Subcutaneous abdominal adipose tissue (tissue), 5 donors: ENCODE data around the gene TRIM37.

Experiments
- H3K27ac ChIP-seq: one replicate; pipeline ENCODE4 v1.7.0; 2013; ENCODE audit warnings: low read depth, mild to moderate bottlenecking, inconsistent platforms, low read length, moderate library complexity
- H3K27me3 ChIP-seq, 5 donors: one replicate each; pipeline ENCODE4 v1.7.0; 2013; ENCODE audit warnings: low read length in 5 of 5, inconsistent platforms in 1 of 5; ENCODE audit not compliant: control insufficient read depth in 5 of 5, insufficient read depth in 4 of 5
- H3K36me3 ChIP-seq, 5 donors: one replicate each; pipeline ENCODE4 v1.7.0; 2013; ENCODE audit warnings: low read length in 5 of 5; ENCODE audit not compliant: control insufficient read depth in 5 of 5, insufficient read depth in 5 of 5
- H3K4me1 ChIP-seq, 5 donors: one replicate each; pipeline ENCODE4 v1.7.0; 2013; ENCODE audit warnings: low read length in 5 of 5, mild to moderate bottlenecking in 3 of 5, moderate library complexity in 1 of 5; ENCODE audit not compliant: control insufficient read depth in 5 of 5, insufficient read depth in 5 of 5
- H3K4me3 ChIP-seq, 5 donors: one replicate each; pipeline ENCODE4 v1.7.0; 2013; ENCODE audit warnings: low read length in 5 of 5, low read depth in 1 of 5
- H3K9ac ChIP-seq, 5 donors: one replicate each; pipeline ENCODE4 v1.7.0; 2013; ENCODE audit warnings: low read length in 5 of 5, mild to moderate bottlenecking in 4 of 5, moderate library complexity in 3 of 5
- H3K9me3 ChIP-seq, 5 donors: one replicate each; pipeline ENCODE4 v1.7.0; 2013; ENCODE audit warnings: low read length in 5 of 5; ENCODE audit not compliant: control insufficient read depth in 5 of 5
- donor health status: healthy.
- donor health status: healthy.
- donor health status: healthy.
- donor health status: healthy.
- donor health status: healthy.

TRIM37 gene

DNA sequence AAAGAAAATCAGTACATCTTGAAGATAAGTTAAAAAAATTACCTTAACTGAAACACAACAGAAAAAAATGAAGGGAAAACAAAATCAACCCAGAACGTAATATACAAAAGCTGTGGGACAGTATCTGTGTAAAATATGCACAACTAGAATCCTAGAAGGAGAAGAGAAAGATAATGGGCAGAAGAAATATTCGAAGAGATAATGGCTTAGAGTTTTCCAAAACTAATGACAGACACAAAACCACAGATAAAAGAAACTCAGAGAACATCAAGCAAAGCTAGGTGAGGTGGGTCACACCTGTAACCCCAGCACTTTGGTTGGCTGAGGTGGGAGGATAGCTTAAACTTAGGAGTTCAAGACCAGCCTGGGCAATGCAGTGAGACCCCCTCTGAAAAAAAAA is 117.1 kb downstream of the TRIM37 start:
- H3K36me3 ChIP-seq, result peaks cover 0 to 2% (median 0%) of the 10 kb centered on the region in 5 donors
- H3K4me1 ChIP-seq, result peaks cover 0 to 5% (median 2%) of the 10 kb centered on the region in 5 donors
- no peaks in the 10 kb centered on the region for H3K27me3 ChIP-seq
- no peak overlapping the region for H3K9ac ChIP-seq
- H3K27ac ChIP-seq, result no peak overlapping the region
- H3K4me3 ChIP-seq, result no peak overlapping the region
- H3K9me3 ChIP-seq, result no peaks in the 10 kb centered on the region

- Histone ChIP-seq H3K4me1 (no peaks in the 10 kb centered on the region), H3K4me3 (no peak overlapping the region), H3K27me3 (no peaks in the 10 kb centered on the region), H3K27ac (no peak overlapping the region), H3K36me3 (peaks cover 0 to 2% (median 0%) of the 10 kb centered on the region in 5 donors), H3K9me3 (no peaks in the 10 kb centered on the region), H3K9ac (no peak overlapping the region)
These were observed 120.7 kb downstream of the TRIM37 start for GRCh38 chr17:58985971-58986370.

DNA sequence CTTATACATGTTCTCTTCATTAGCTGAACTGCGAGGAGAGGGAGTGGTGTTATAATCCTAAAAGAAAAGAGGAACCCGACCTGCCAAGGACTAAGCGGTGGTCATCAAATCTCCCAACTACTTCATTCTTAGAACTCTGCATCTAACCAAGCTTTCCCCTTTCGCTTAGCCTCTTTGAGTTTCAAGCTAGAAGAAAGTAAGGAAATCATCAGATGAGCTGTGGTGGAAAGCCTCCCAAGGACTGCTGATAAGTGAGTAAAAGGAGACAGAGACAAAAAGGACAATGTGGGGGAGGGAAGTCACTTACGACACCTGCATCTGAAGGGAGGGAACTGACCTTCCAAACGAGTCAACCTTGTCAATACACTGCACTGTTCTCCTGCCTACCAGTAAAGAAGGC is 121.3 kb downstream of the TRIM37 start:
- no peaks in the 10 kb centered on the region for H3K4me1 ChIP-seq
- H3K4me3 ChIP-seq, result no peak overlapping the region
- no peaks in the 10 kb centered on the region for H3K27me3 ChIP-seq
- peaks cover 0 to 2% (median 0%) of the 10 kb centered on the region in 5 donors for H3K36me3 ChIP-seq
- no peak overlapping the region for H3K27ac ChIP-seq
- no peaks in the 10 kb centered on the region for H3K9me3 ChIP-seq
- no peak overlapping the region for H3K9ac ChIP-seq

- Histone ChIP-seq H3K4me1 (no peaks in the 10 kb centered on the region), H3K36me3 (peaks cover 0 to 2% (median 0%) of the 10 kb centered on the region in 5 donors), H3K27me3 (no peaks in the 10 kb centered on the region), H3K27ac (no peak overlapping the region), H3K4me3 (no peak overlapping the region), H3K9ac (no peak overlapping the region), H3K9me3 (no peaks in the 10 kb centered on the region)
These were observed 124.1 kb downstream of the TRIM37 start for GRCh38 chr17:58982626-58983025.

- Histone ChIP-seq H3K36me3 (no peaks in the 10 kb centered on the region), H3K9me3 (no peaks in the 10 kb centered on the region), H3K4me3 (no peak overlapping the region), H3K27ac (no peak overlapping the region), H3K27me3 (no peaks in the 10 kb centered on the region), H3K9ac (no peak overlapping the region), H3K4me1 (no peaks in the 10 kb centered on the region)
These were observed 125.8 kb downstream of the TRIM37 start for GRCh38 chr17:58980706-58981481.

DNA sequence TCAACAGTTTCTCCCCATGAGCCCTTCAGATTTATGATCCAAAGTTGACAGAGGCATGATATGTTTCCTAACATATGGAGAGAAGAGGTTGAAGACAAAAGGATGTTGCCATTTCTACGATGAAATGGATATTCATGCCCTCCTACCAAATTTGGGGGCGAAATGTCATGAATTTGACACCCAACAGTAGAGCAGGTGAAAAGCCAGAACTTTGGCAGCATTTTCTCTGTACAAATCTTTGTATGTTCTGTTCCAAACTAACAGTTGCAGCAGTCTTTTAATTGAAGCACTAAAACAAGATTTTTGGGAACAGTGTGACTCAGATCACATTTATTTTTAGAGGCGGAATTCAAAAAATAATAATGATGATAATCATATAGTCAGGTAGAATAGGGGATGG is 130.1 kb downstream of the TRIM37 start:
- Histone ChIP-seq H3K36me3 (no peaks in the 10 kb centered on the region), H3K4me3 (no peak overlapping the region), H3K27me3 (no peaks in the 10 kb centered on the region), H3K9me3 (no peaks in the 10 kb centered on the region), H3K9ac (no peak overlapping the region), H3K27ac (no peak overlapping the region), H3K4me1 (no peaks in the 10 kb centered on the region)

DNA sequence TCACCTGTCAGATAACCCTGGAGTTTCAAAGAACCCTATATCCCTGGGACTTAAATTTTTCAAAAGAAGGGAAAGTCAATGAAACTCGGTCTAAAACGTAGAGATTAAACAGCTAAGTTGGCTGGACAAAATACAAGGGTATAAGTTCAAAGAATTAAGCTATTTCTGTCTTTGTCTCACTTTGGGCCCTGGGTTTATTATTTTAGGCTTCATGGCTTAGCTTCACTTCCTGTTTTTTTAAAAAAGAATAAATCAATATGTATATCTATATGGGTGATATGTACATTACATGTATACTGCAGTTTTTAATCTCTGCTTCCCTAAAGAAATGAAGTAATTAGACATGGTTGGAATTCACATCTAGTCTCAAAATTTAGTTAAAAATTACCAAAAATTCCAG is 132.3 kb downstream of the TRIM37 start:
- H3K9ac ChIP-seq, result no peak overlapping the region
- H3K9me3 ChIP-seq, result no peaks in the 10 kb centered on the region
- H3K36me3 ChIP-seq, result no peaks in the 10 kb centered on the region
- H3K4me3 ChIP-seq, result no peak overlapping the region
- no peaks in the 10 kb centered on the region for H3K4me1 ChIP-seq
- H3K27me3 ChIP-seq, result no peaks in the 10 kb centered on the region
- H3K27ac ChIP-seq, result no peak overlapping the region

DNA sequence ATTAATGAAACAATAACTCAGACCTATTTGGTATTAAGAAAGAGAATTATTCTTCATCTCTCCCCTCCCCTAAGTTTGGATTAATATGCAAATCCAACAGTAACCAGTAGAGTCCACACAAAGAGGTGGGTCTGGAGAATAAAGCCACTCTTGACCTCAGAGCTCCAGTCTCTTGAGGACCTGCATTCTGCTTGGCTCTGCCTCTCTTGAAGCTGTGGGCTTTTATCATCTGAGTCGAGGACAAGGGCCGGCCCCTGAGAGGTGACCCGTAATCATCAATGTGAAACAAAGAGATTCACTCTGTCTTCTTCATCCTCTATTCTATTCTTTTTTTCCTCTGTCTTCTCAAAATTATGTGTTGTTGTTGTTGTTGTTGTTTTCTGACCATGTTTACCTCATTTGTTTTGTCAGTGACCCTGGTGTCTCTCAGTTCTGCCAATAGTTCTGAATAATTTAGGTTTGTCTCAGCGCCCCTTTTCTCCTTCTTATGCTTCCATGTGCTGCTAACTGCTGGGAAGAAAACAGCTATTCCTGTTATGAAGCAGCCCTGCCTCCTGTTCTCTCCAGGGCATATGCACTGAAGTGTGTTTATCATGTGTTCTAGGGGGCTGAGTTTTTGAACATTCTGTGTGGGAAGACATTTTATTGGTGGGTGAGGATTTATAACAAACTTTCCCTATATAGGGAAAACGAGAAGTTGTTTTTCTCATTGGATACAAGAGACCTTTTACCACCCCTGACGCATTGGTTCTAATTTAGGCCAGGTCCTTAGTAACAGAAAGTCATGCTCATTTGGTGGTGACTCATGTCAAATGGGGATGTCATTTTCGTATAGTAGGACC is 135.8 kb downstream of the TRIM37 start:
- Histone ChIP-seq H3K9me3 (no peaks in the 10 kb centered on the region), H3K36me3 (no peaks in the 10 kb centered on the region), H3K4me1 (no peaks in the 10 kb centered on the region), H3K27me3 (no peaks in the 10 kb centered on the region), H3K4me3 (no peak overlapping the region), H3K27ac (no peak overlapping the region), H3K9ac (no peak overlapping the region)

- H3K4me1 ChIP-seq, result peaks cover 0 to 6% (median 0%) of the 10 kb centered on the region in 5 donors
- H3K9me3 ChIP-seq, result no peaks in the 10 kb centered on the region
- no peaks in the 10 kb centered on the region for H3K36me3 ChIP-seq
- no peak overlapping the region for H3K9ac ChIP-seq
- H3K27me3 ChIP-seq, result no peaks in the 10 kb centered on the region
- H3K4me3 ChIP-seq, result no peak overlapping the region
- H3K27ac ChIP-seq, result no peak overlapping the region
These were observed 137.1 kb downstream of the TRIM37 start for GRCh38 chr17:58969612-58970011.

DNA sequence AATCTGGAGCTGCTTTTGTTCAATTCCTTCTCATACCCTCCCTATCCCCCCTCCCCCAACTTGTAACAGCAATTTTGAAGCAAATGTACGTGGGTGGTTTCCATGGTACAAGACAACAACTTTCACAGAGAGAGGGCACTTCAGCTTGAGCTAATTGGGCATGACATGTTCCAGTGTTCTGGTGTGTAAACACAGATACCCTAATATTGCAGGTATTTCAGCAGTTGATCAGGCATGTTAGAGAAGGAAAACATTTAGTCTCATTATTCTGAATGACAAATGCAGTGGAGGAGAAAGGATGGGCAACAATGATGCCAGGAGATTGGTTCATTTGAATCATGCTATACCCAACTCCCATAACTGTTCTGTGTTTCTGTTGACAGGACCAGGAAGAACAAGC is 137.5 kb downstream of the TRIM37 start:
- H3K9me3 ChIP-seq, result no peaks in the 10 kb centered on the region
- no peaks in the 10 kb centered on the region for H3K36me3 ChIP-seq
- H3K4me1 ChIP-seq, result peaks cover 0 to 6% (median 0%) of the 10 kb centered on the region in 5 donors
- H3K27ac ChIP-seq, result no peak overlapping the region
- H3K27me3 ChIP-seq, result no peaks in the 10 kb centered on the region
- no peak overlapping the region for H3K4me3 ChIP-seq
- no peak overlapping the region for H3K9ac ChIP-seq
